AG09309 (cell line): Measurements from ENCODE around the gene SEMA6D.

Source experiments
- DNase-seq: peaks from one replicate; pipeline ENCODE4 v3.0.0-alpha.2; 2010; ENCODE audit warnings: low read depth
- H3K4me3 ChIP-seq: 2 replicates; pipeline ENCODE4 v1.5.1; 2011; ENCODE audit warnings: mild to moderate bottlenecking, low read depth, low read length, moderate library complexity; ENCODE audit not compliant: control insufficient read depth
- CTCF ChIP-seq: IDR thresholded peaks from 2 replicates; pipeline ENCODE4 v1.5.1; 2011; ENCODE audit warnings: mild to moderate bottlenecking, low read depth, low read length, inconsistent platforms; ENCODE audit not compliant: insufficient read depth, control insufficient read depth; ENCODE audit errors: missing control alignments

The SEMA6D gene

GRCh38 chr15:47806008-47806407, 88.7 kb downstream of the SEMA6D start:
- TF ChIP-seq CTCF: no peak
- H3K4me3 ChIP-seq: no peak overlapping the region
- DNase-seq: no peak

- DNase-seq: no peak
- no peak for TF ChIP-seq CTCF
- H3K4me3 ChIP-seq: no peak overlapping the region
Observed at GRCh38 chr15:47811172-47811571, 93.9 kb downstream of the SEMA6D start.

- DNase-seq: no peak
- no peak overlapping the region for H3K4me3 ChIP-seq
- TF ChIP-seq CTCF: no peak
Observed at GRCh38 chr15:47812470-47812999, 95.2 kb downstream of the SEMA6D start.

GRCh38 chr15:47813748-47814384, 96.6 kb downstream of the SEMA6D start:
- no peak for TF ChIP-seq CTCF
- no peak for DNase-seq
- H3K4me3 ChIP-seq: no peak overlapping the region

GRCh38 chr15:47814620-47815019, 97.3 kb downstream of the SEMA6D start:
- no peak for DNase-seq
- H3K4me3 ChIP-seq: no peak overlapping the region
- no peak for TF ChIP-seq CTCF

- DNase-seq: no peak
- TF ChIP-seq CTCF: no peak
- no peak overlapping the region for H3K4me3 ChIP-seq
Observed at GRCh38 chr15:47817969-47818548, 100.8 kb downstream of the SEMA6D start.
